GM19372 (cell line): ENCODE data around the gene TUBB8B.
"Not testable (repeated sequence)": the region's sequence is repeated elsewhere in the genome, so short reads cannot be mapped to it uniquely, and the experiment has no call there.

Experiments used
- ATAC-seq: cut with Tn5 transposase; IDR thresholded peaks from one replicate; pipeline ENCODE4 v1.9.1; 2021; ENCODE audit warnings: mild to moderate bottlenecking, low read depth, moderate library complexity; ENCODE audit not compliant: unreplicated experiment

The TUBB8B gene

DNA sequence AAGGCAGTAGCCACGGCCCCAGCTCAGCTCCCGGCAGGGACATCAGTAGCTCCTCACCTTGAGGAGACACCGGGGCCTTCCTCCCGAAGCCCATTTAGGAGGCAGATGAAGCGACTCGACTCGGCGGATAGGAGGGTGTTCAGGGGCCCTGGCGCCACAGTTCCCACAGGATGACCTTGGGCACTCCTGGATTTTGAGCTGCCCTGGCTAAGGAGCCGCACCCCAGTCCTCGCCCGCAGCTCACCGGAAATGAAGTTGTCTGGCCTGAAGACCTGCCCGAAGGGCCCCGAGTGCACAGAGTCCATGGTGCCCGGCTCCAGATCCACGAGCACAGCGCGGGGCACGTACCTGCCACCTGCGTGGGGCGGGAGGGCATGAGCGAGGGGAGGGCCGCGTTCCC is 719 bp downstream of the TUBB8B start:
- not testable (repeated sequence) for ATAC-seq

DNA sequence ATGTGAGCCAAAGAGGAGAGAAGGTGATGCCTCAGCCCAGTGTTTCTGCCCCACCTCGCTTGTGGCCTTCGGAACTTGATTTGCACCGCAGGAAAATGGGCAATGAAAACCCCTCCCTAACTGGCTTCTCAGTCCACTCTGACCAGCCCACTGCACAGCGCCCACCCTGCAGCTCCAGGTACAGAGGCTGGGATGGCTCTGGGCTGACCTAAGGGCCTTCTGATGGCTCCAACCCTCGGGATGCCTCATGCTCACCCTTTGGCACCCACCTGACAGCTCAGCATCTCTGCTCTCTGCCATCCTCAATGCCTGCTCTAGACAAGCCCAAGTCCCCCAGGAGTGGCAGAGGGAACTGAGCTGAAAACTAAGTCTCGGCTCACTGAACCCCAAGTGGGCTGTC is 36.2 kb downstream of the TUBB8B start:
- not testable (repeated sequence) for ATAC-seq

DNA sequence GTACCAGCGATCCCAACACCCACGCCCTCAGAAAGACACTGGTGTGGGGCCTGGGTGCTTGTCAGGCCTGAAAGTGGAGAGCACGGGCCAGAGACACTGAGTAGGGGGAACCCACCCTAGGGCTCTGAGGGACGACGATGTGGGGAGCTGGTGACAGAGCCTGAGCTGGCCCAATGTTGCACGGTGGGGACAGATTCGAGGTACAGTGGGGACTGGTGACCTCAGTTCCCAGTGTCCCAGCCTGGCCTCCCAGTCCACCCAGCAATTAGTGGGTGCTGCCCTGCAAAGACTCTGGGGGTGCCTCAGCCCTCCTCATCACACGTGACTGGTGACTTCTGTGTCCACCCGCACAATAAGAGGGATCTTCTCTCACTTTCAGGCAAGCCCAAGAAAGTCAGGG is 36.6 kb downstream of the TUBB8B start:
- not testable (repeated sequence) for ATAC-seq

DNA sequence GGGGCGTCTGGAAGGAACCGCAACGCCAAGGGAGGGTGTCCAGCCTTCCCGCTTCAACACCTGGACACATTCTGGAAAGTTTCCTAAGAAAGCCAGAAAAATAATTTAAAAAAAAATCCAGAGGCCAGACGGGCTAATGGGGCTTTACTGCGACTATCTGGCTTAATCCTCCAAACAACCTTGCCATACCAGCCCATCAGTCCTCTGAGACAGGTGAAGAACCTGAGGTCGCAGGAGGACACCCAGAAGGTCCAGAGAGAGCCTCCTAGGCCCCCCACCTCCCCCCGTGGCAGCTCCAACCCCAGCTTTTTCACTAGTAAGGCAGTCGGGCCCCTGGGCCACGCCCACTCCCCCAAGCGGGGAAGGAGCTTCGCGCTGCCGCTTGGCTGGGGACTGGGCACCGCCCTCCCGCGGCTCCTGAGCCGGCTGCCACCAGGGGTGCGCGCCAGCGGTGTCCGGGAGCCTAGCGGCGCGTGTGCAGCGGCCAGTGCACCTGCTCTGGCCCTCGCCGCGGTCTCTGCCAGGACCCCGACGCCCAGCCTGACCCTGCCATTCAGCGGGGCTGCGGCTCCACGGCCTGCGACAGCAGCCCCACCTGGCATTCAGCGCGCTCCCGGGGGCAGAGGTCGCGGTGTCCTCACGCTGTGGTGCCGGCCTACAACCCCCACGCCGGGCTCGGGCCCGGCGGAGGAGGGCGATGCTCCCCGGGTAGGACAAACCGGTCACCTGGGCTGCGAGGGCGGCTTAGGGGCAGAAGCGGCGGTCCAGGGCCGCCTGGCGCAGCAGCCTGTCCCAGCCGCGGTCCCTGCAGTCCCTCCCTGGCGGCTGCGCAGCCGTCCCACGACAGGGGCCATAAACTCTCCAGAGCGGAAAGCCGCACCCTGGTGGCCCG is 37.8 kb downstream of the TUBB8B start:
- ATAC-seq = not testable (repeated sequence)

DNA sequence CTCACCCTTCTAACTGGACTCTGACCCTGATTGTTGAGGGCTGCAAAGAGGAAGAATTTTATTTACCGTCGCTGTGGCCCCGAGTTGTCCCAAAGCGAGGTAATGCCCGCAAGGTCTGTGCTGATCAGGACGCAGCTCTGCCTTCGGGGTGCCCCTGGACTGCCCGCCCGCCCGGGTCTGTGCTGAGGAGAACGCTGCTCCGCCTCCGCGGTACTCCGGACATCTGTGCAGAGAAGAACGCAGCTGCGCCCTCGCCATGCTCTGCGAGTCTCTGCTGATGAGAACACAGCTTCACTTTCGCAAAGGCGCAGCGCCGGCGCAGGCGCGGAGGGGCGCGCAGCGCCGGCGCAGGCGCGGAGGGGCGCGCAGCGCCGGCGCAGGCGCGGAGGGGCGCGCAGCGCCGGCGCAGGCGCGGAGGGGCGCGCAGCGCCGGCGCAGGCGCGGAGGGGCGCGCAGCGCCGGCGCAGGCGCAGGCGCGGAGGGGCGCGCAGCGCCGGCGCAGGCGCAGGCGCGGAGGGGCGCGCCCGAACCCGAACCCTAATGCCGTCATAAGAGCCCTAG is 38.7 kb downstream of the TUBB8B start:
- ATAC-seq = not testable (repeated sequence)

DNA sequence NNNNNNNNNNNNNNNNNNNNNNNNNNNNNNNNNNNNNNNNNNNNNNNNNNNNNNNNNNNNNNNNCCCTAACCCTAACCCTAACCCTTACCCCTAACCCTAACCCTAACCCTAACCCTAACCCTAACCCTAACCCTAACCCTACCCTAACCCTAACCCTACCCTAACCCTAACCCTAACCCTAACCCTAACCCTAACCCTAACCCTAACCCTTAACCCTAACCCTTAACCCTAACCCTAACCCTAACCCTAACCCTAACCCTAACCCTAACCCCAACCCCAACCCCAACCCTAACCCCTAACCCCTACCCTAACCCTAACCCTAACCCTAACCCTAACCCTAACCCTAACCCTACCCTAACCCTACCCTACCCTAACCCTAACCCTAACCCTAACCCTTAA is 39.5 kb downstream of the TUBB8B start:
- not testable (repeated sequence) for ATAC-seq
